GM18520 (cell line): ENCODE results near the gene PCDHB13.

Experiments
- ATAC-seq: cut with Tn5 transposase; IDR thresholded peaks from one replicate; pipeline ENCODE4 v1.9.1; 2021; ENCODE audit not compliant: unreplicated experiment

PCDHB13 gene

GRCh38 chr5:141260458-141261237 lies 46.9 kb downstream of the PCDHB13 start:
- no peak for ATAC-seq

DNA sequence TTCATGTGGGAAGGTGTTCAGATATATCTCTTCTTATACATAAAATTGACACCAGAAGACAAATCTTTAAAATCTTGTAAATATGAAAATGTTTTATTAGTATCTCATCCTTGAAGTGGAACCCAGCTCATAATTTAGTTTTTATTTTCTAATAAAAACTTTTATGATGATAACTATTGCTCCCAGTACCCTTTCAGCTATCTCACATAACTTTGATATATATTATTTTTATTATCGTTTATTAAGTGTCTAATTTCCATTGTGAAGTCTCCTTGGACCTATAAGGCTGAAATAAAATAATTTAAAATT lies 47.5 kb downstream of the PCDHB13 start:
- no peak for ATAC-seq
